ENCODE results near the gene PI16. TPM values are rescaled to one million over a fixed set of nuclear protein-coding genes. Genes with fewer than 3 reads are reported as not detected.

The PI16 gene
- total and polyA plus RNA-seq, 2 experiments from 2014 or later = 0.50 TPM; not detected in 1

- peak; percentile 14 for ATAC-seq
- H3K9me2 ChIP-seq (ENCODE audit: insufficient read depth) = no peaks in the 10 kb centered on the region
- no peaks in the 10 kb centered on the region for H3K27me3 ChIP-seq (ENCODE audit: insufficient read depth)
- H3K4me2 ChIP-seq = no peak overlapping the region
- peak overlapping the region; percentile 12; the same call in 1 of the 2 replicates for H2AFZ ChIP-seq
- peak; percentile 35 for DNase-seq (ENCODE audit: low spot score)
- TF ChIP-seq CREB1 (CRISPR knock-in tag; IDR thresholded peaks at IDR 0.05; ENCODE audit: low read depth) = no peak
- TF ChIP-seq ZNF331 (CRISPR knock-in tag; IDR thresholded peaks at IDR 0.05; ENCODE audit: low read depth) = no peak
- no peak for TF ChIP-seq ETS1 (IDR thresholded peaks at IDR 0.05)
- TF ChIP-seq, protein P1, sequence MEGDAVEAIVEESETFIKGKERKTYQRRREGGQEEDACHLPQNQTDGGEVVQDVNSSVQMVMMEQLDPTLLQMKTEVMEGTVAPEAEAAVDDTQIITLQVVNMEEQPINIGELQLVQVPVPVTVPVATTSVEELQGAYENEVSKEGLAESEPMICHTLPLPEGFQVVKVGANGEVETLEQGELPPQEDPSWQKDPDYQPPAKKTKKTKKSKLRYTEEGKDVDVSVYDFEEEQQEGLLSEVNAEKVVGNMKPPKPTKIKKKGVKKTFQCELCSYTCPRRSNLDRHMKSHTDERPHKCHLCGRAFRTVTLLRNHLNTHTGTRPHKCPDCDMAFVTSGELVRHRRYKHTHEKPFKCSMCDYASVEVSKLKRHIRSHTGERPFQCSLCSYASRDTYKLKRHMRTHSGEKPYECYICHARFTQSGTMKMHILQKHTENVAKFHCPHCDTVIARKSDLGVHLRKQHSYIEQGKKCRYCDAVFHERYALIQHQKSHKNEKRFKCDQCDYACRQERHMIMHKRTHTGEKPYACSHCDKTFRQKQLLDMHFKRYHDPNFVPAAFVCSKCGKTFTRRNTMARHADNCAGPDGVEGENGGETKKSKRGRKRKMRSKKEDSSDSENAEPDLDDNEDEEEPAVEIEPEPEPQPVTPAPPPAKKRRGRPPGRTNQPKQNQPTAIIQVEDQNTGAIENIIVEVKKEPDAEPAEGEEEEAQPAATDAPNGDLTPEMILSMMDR (conservative IDR thresholded peaks at IDR 0.05; ENCODE audit: low read depth in 2 of 2) = no peak
- no peak for TF ChIP-seq ZNF462 (CRISPR knock-in tag; IDR thresholded peaks at IDR 0.05)
- TF ChIP-seq STAT1 (IDR thresholded peaks at IDR 0.05; ENCODE audit: unreplicated experiment) = no peak
- no peak for TF ChIP-seq EZH2phosphoT487 (IDR thresholded peaks at IDR 0.05; ENCODE audit: unreplicated experiment)
- H3K27me3 Mint-ChIP-seq (ENCODE audit: insufficient read depth, low read depth, poor library complexity) = peaks cover 8% of the 10 kb centered on the region
- no peak overlapping the region for H3K4me3 ChIP-seq
- no peaks in the 10 kb centered on the region for H3K9me3 Mint-ChIP-seq
- H4K20me1 ChIP-seq (replicated peaks; ENCODE audit: insufficient read depth) = no peaks in the 10 kb centered on the region; the same call in none of the 2 replicates
- no peak overlapping the region for H3K27ac ChIP-seq (ENCODE audit: low read depth)
- H3F3A ChIP-seq (replicated peaks; ENCODE audit: low read depth) = no peaks in the 10 kb centered on the region; the same call in 1 of the 2 replicates
- H3K4me3 Mint-ChIP-seq = no peak overlapping the region
- peaks cover 18% of the 10 kb centered on the region for H3K36me3 Mint-ChIP-seq (ENCODE audit: low read depth)
- peaks cover 20% of the 10 kb centered on the region for H3K4me1 Mint-ChIP-seq
- H3K36me3 ChIP-seq (ENCODE audit: insufficient read depth) = 0 out of 2 replicates have a peak, but pooled peaks cover 6% of the 10 kb centered on the region
- no peak overlapping the region; the same call in 1 of the 2 replicates for H3K27ac Mint-ChIP-seq
- no peaks in the 10 kb centered on the region for H3K79me2 ChIP-seq (replicated peaks; ENCODE audit: insufficient read depth)
- no peaks in the 10 kb centered on the region; the same call in 1 of the 2 replicates for H3K4me1 ChIP-seq (ENCODE audit: insufficient read depth)
Observed at GRCh38 chr6:36963451-36964290, 9.1 kb downstream of the PI16 start.

All from GM23338 (cell line).